ENCODE measurements around the gene EML1.

EML1 gene

DNA sequence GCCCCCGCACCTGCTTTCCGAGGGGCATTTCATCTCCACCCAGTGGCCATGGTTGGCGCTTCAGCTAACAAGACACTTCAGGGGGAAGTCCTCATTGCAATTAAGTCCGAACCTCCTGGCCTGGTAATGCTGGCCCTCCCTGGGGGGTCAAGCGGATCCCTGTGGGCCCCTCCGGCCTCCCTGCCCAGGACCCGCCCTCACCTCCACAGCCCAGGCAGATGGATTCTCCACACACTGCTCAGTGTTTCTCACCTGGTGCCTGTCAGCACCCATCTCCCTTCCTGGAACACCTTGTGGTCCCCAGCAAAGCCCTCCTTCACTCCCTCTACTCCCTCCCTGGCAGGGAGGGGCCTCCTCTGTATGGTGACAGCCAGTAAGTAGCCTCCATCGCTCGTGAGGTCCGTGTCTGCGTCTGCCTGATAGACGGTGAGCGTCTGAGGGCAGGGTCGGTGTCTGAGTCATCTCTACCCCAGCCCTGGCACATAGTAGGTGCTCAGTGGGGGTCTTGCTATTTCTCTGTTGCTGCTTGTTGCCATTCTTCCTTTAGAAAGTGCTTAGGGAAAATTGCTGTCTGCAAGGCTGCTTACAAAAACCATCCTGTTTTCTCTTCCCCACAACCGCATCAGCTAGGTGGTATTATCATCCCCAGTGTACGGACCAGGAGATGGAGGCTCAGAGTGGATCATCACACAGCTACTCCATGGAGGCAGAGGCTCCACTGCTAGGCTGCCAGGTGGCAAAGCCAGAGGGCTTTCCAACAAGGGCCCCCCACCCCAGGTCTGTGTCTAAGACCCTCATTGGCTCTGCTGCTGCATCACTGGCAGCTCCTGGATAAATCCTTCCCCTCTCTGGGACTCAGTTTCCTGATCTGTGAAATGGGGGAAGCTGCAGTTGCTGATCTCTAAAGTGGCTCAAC lies 39.7 kb upstream of the EML1 start:
- no peak overlapping the region for H3K4me3 ChIP-seq (ENCODE audit: low read depth, low read length)
- no peak for DNase-seq (ENCODE audit: low read depth)
- TF ChIP-seq CTCF (conservative IDR thresholded peaks at IDR 0.05; ENCODE audit: low read depth, low read length), result no peak

GRCh38 chr14:99754141-99755067 lies 38.8 kb upstream of the EML1 start:
- H3K4me3 ChIP-seq (ENCODE audit: low read depth, low read length), result no peak overlapping the region
- DNase-seq (ENCODE audit: low read depth), result no peak
- no peak for TF ChIP-seq CTCF (conservative IDR thresholded peaks at IDR 0.05; ENCODE audit: low read depth, low read length)

- DNase-seq (ENCODE audit: low read depth), result no peak
- no peak for TF ChIP-seq CTCF (conservative IDR thresholded peaks at IDR 0.05; ENCODE audit: low read depth, low read length)
Observed at GRCh38 chr14:99755068-99755405, 38.2 kb upstream of the EML1 start.

DNA sequence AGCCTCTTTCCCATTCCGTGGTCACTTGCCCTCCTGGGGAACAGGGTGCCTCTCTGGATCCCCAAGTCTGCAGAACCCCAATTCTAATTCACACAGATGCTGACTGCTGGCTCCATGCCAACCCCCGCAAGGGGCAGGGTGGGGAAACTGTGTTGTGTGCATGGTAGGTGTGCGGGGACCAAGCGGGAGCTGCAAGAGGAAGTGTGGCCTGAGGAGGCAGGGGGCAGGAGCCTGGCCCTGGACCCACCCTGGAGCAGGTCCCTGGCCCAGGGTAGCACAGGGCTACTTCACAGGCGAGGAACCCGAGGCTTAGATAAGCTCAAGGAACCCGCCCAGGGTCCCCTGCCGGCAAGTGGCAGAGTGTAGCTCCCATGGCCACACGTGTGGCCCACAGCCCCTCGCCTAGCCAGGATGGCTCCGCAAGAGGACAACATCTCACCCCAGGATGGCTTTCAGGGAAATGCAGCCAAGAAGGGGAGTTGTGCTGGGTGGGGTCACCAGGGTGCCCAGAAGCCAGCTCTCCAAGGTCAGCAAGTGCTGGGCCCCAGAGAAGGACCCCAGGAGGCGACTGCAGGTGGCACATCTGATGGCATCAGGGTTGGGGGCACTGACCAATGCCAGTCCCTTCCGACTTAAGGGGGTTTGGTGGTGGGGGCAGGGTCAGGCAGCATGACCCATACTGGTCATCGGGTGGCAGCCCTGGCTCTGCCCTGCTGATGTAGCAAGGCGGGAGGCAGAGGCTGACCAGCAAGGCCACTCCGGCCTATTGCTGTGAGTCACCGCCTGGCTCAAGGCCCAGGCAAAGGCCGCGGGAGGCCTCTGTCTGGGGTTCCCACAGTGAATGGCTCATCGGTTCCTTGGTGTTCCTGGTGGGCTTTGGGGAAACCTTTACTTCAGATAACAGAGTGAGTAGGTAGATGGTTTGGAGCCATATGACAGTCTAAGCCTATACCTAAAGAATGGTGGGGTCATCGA lies 37.3 kb upstream of the EML1 start:
- no peak overlapping the region for H3K4me3 ChIP-seq (ENCODE audit: low read depth, low read length)
- DNase-seq (ENCODE audit: low read depth), result peak; percentile 95
- TF ChIP-seq CTCF (conservative IDR thresholded peaks at IDR 0.05; ENCODE audit: low read depth, low read length), result no peak

More at GRCh38 chr14:99755068-99755405, 38.2 kb upstream of the EML1 start:
- H3K4me3 ChIP-seq (ENCODE audit: low read depth, low read length), result no peak overlapping the region

- TF ChIP-seq CTCF (conservative IDR thresholded peaks at IDR 0.05; ENCODE audit: low read depth, low read length), result no peak
- H3K4me3 ChIP-seq (ENCODE audit: low read depth, low read length), result no peak overlapping the region
- DNase-seq (ENCODE audit: low read depth), result no peak
Observed at GRCh38 chr14:99756796-99757195, 36.4 kb upstream of the EML1 start.

GRCh38 chr14:99757331-99758070 lies 35.7 kb upstream of the EML1 start:
- no peak for TF ChIP-seq CTCF (conservative IDR thresholded peaks at IDR 0.05; ENCODE audit: low read depth, low read length)
- peak; percentile 86 for DNase-seq (ENCODE audit: low read depth)
- H3K4me3 ChIP-seq (ENCODE audit: low read depth, low read length), result no peak overlapping the region

Data from choroid plexus epithelial cell (primary cell).